Endothelial cell of umbilical vein (primary cell): Measurements from ENCODE around the gene RNF157.

Source experiments
- CTCF ChIP-seq, 2 donors: IDR thresholded peaks; 1 replicate in 1 of 2; 2 replicates in 1 of 2; pipeline ENCODE4 v1.5.1; 2011; ENCODE audit warnings: low read length in 2 of 2, mild to moderate bottlenecking in 2 of 2, moderate library complexity in 2 of 2, control low read depth in 1 of 2, inconsistent platforms in 1 of 2, low read depth in 1 of 2; ENCODE audit not compliant: insufficient read depth in 1 of 2; ENCODE audit errors: extremely low read depth in 1 of 2
- EZH2 ChIP-seq: IDR thresholded peaks from 2 replicates; pipeline ENCODE4 v1.6.1; 2012; ENCODE audit warnings: borderline replicate concordance, low read depth, mild to moderate bottlenecking, moderate library complexity, low read length, inconsistent platforms; ENCODE audit not compliant: severe bottlenecking
- FOS ChIP-seq: IDR thresholded peaks from 2 replicates; pipeline ENCODE4 v1.6.1; 2011; ENCODE audit warnings: mild to moderate bottlenecking, low read length, moderate library complexity, borderline replicate concordance; ENCODE audit not compliant: insufficient read depth
- GATA2 ChIP-seq: IDR thresholded peaks from 2 replicates; pipeline ENCODE4 v1.7.0; 2011; ENCODE audit warnings: low read depth, mild to moderate bottlenecking, moderate library complexity, mixed read lengths, low read length; ENCODE audit not compliant: insufficient read length, insufficient read depth
- JUN ChIP-seq: IDR thresholded peaks from 2 replicates; pipeline ENCODE4 v1.6.1; 2011; ENCODE audit warnings: borderline replicate concordance, low read depth; ENCODE audit not compliant: insufficient read length, insufficient read depth
- MAX ChIP-seq: IDR thresholded peaks from 2 replicates; pipeline ENCODE4 v1.6.1; 2011; ENCODE audit not compliant: insufficient read depth, insufficient read length
- POLR2A ChIP-seq: IDR thresholded peaks from 2 replicates; pipeline ENCODE4 v1.6.1; 2012; ENCODE audit warnings: low read depth, mild to moderate bottlenecking, control low read depth, low read length
- POLR2AphosphoS5 ChIP-seq: IDR thresholded peaks from 2 replicates; pipeline ENCODE4 v1.6.1; 2012; ENCODE audit warnings: low read depth, mild to moderate bottlenecking, control low read depth, low read length, moderate library complexity; ENCODE audit not compliant: insufficient read depth

- TF ChIP-seq CTCF (IDR thresholded peaks at IDR 0.05; ENCODE audit: extremely low read depth in 1 of 2, insufficient read depth in 1 of 2, low read depth in 1 of 2, low read length in 2 of 2) (no peak), POLR2A (no peak), MAX (no peak), POLR2AphosphoS5 (no peak), FOS (no peak), JUN (no peak), EZH2 (no peak), GATA2 (no peak)
Observed at GRCh38 chr17:76156662-76156991, 83.7 kb downstream of the RNF157 start.
